ENCODE results near the gene ATP8B3. TPM values are rescaled to one million over a fixed set of nuclear protein-coding genes. Genes with fewer than 3 reads are reported as not detected.

ATP8B3 gene
- total RNA-seq, 1 experiment from 2014 or later: 5.8 TPM

DNA sequence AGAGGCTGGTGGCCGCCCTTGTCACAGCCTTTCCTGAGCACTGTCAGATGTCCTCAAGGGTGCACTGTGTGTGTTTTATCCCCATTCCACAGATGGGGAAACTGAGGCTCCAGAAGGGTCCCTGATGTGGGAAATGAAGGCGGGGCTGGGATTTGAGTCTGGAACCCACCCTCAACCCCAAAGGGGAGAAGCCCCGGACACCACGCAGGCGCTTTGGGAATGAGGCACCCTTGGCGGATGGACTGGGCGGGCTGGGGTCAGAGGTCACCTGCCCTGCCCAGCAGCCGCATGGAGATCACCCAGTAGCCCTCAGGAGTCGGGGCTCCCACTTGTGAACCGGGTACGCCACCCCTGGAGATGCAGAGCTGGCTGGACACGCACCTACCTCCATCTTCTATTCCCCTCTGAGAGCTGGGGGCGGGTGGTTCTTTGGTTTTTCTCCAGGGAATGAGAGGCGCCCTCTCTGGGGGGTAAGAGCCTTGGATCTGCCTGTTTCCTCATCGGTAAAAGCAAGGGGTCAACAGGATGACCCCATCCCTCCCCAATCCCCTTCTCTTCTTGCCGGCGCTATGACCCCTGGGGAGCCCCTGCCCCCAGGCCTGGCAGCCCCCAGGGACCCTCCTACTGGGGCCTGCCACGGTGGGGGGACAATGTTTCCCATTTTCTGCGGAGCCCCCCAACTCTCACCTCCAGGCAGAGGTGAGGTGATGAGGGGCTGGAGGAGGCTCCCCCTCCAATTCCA is 67.1 kb downstream of the ATP8B3 start:
- no peak for DNase-seq (ENCODE audit: low read depth)

GRCh38 chr19:1744133-1744665 is 67.9 kb downstream of the ATP8B3 start:
- no peak for DNase-seq (ENCODE audit: low read depth)

DNA sequence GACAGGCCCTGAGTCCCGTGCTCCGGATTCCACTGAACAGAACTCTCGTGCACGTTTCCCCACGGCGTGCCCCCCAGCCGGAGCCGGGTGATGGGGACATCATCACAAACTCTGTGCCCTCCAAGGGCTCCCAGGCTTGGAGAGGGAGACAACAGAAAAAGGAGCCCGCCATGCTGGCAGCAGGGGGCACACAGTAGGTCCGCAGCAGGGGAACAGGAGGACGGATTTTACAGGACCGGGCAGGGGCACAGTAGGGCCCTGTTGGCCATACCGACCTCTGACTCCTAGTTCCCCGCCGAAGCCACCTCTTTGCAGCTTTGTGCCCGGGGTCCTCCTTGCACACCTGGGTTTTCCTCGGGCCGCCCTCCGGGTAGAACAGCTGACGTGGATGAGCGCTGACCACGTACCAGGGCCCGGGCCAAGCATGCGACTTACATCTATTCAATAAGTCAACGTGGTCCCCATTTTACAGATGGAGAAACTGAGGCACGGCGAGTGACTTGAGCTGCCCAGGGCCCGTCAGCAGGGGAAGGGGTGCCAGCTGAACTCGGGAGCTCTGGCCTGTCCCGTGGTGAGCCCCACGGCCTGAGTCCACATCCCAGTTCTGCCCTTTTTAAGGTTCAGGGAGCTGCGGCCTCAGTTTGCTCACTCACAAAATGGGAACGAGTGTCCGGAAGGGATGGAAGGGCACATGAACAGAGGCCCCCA is 68.9 kb downstream of the ATP8B3 start:
- DNase-seq (ENCODE audit: low read depth): no peak

- DNase-seq (ENCODE audit: low read depth): no peak
Observed at GRCh38 chr19:1739960-1740629, 72.0 kb downstream of the ATP8B3 start.

- no peak for DNase-seq (ENCODE audit: low read depth)
Observed at GRCh38 chr19:1736927-1737326, 75.1 kb downstream of the ATP8B3 start.

GRCh38 chr19:1736280-1736679 is 75.8 kb downstream of the ATP8B3 start:
- no peak for DNase-seq (ENCODE audit: low read depth)

DNA sequence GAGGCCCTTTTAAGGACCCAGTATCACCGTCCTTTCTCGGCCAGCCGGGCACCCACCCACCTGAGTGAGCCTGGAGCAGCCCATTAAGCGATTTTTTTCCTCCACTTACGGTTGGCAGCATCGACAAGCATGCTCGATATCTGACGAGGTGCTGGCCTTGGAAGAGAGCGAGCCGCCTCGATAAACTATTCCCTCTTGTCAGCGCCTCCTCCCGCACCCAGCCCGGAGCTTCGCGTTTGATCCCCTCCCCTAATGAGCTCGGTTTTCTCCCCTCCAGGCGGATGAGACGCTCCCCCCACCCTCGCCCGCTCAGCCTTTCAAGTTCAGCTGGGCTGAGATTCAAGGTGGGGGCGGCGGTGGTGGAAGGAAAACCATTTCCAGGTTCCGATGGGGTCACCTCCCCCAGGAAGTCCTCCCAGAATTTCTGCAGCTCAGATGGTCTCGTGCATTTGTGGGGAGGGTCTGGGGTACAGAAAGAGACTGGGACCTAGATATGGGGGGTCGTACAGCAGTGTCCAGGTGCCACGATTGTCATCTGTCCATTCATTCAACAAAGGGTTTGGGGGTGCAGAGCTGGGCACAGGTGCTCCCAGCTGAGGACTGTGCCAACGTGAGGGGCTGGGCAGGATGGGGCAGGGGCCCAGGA is 77.6 kb downstream of the ATP8B3 start:
- no peak for DNase-seq (ENCODE audit: low read depth)

Other genes starting within 250 kb of the ATP8B3 start
- gene MEX3D, start 244.0 kb downstream of the ATP8B3 start, total RNA-seq (2014; rRNA removed; shearing (Covaris generic)): 16.5 and 48.0 TPM in 2 replicates
- 64.9 and 116 TPM in 2 replicates for gene MBD3, start 219.4 kb downstream of the ATP8B3 start, total RNA-seq (2014; rRNA removed; shearing (Covaris generic))
- 87.1 and 105 TPM in 2 replicates for gene UQCR11, start 206.8 kb downstream of the ATP8B3 start, total RNA-seq (2014; rRNA removed; shearing (Covaris generic))
- gene TCF3, start 159.7 kb downstream of the ATP8B3 start, total RNA-seq (2014; rRNA removed; shearing (Covaris generic)): 38.1 and 90.7 TPM in 2 replicates
- not detected in 2 replicates for gene ONECUT3, start 58.8 kb downstream of the ATP8B3 start, total RNA-seq (2014; rRNA removed; shearing (Covaris generic))
- 3.4 and 13.8 TPM in 2 replicates for gene REXO1, start 36.2 kb upstream of the ATP8B3 start, total RNA-seq (2014; rRNA removed; shearing (Covaris generic))
- gene KLF16, start 51.3 kb upstream of the ATP8B3 start, total RNA-seq (2014; rRNA removed; shearing (Covaris generic)): 1.2 and 8.4 TPM in 2 replicates
- 59.0 and 94.1 TPM in 2 replicates for gene ABHD17A, start 73.2 kb upstream of the ATP8B3 start, total RNA-seq (2014; rRNA removed; shearing (Covaris generic))
- 1.0 and 6.7 TPM in 2 replicates for gene ADAT3, start 93.1 kb upstream of the ATP8B3 start, total RNA-seq (2014; rRNA removed; shearing (Covaris generic))
- 75.5 and 98.0 TPM in 2 replicates for gene SCAMP4, start 93.1 kb upstream of the ATP8B3 start, total RNA-seq (2014; rRNA removed; shearing (Covaris generic))
- gene CSNK1G2, start 128.9 kb upstream of the ATP8B3 start, total RNA-seq (2014; rRNA removed; shearing (Covaris generic)): 50.1 and 70.7 TPM in 2 replicates
- gene BTBD2, start 203.4 kb upstream of the ATP8B3 start, total RNA-seq (2014; rRNA removed; shearing (Covaris generic)): 32.4 and 63.3 TPM in 2 replicates
- gene MKNK2, start 239.0 kb upstream of the ATP8B3 start, total RNA-seq (2014; rRNA removed; shearing (Covaris generic)): 60.0 and 80.9 TPM in 2 replicates